Effector CD4-positive, alpha-beta T cell (primary cell): ENCODE data around the gene MGAT1.
"Not testable (repeated sequence)": the region's sequence is repeated elsewhere in the genome, so short reads cannot be mapped to it uniquely, and the experiment has no call there.

Source experiments
- DNase-seq: peaks from one replicate; pipeline ENCODE4 v3.0.0-alpha.2; 2020

The MGAT1 gene

DNA sequence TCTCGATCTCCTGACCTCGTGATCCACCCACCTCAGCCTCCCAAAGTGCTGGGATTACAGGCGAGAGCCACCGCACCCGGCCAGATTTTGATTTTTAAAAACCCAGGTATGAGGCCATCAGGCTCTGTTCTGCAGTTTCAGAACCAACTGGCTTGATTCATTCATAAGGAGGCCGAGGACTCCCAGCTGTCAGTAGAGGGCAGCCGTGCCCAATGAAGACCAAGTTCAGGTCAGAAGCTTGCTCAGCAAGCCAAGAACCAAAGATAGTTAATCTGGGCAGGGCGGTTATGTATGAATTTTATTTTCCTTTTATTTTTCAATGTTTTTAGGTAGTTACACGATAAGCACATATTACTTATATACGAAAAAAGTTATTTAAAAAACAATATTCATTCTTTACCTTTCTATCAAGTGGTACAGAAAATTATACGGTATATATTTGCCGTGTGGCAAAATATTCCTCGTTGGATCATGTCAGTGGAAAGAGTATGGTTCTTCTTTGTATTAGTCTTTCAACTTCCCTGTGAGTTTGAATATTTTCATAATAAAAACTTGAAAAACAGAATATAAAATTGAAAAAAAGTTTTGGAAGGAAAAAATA is 18.0 kb downstream of the MGAT1 start:
- peak; percentile 64 for DNase-seq

- DNase-seq, result no peak
Observed at GRCh38 chr5:180783340-180784052, 19.1 kb downstream of the MGAT1 start.

DNA sequence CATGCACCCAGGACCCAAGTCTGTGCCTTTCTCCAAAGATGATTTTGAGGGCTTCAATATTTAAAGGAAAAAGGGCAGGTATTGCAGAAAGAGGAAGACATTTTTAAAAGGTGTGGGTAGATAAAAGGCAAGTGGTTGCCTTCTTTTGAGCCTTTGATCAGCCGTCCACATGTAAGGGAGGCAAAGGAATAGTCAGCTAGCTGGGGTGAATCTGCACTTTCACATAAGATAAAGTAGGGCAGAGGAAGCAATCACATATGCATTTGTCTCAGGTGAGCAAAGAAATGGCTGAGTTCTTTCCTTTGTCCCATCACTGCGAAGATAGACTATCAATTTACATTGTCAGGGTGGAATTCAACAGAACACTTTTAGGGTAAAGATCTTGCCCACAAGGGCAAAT is 19.9 kb downstream of the MGAT1 start:
- no peak for DNase-seq

DNA sequence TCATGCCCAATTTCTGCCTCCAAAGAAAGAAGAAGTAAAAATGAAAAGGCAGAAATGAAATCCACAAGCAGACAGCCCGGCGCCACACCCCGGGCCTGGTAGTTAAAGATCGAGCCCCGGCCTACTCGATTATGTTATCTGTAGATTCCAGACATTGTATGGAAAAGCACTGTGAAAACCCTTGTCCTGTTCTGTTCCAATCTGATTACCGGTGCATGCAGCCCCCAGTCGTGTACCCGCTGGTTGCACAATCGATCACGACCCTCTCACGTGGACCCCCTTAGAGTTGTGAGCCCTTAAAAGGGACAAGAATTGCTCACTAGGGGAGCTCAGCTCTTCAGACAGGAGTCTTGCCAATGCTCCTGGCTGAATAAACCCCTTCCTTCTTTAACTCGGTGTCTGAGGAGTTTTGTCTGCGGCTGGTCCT is 20.7 kb downstream of the MGAT1 start:
- DNase-seq, result not testable (repeated sequence)

DNA sequence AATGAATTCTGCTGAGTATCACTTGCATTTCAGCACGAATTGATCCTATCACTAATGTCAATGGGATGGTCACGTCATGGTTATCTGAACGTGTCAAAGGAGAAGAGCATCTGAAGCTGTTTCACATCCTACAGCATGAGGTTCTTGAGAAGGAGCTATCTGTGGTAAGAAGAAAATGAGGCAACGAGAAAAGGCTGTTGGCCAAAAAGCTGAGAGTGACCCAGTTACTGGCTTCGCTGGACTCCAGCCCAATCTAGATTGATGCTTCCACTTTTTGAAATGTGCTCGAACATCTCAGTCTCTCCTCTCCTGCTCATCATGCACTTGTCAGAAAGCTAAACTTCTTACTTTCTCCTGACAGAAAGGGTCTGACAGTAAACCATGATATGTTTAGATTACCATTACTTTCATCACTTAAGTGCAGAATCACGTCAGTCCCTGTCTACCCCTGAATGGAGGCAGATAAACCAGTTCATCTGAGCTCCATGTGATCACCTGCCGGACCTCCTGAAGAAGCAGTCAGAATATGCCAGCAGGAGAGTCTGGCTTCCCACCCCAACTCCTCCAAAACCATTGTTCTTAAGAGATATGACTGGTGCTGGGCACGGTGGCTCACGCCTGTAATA is 22.5 kb downstream of the MGAT1 start:
- DNase-seq, result no peak

DNA sequence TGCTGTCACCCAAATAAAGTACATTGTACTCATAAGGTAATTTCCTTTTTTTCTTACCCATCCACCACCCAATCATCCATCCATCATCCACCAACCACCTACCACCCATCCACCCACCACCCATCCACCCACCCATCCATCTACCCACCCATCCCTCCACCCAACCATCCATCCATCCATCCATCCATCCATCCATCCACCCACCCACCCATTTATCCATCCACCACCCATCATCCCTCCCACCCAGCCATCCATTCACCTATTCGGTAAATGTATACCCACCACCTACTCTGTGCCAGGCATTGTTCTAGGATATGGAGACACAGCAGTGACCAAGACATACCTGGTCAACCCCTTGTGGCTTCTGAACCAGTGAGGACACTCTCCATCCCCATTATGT is 25.1 kb downstream of the MGAT1 start:
- DNase-seq, result no peak

DNA sequence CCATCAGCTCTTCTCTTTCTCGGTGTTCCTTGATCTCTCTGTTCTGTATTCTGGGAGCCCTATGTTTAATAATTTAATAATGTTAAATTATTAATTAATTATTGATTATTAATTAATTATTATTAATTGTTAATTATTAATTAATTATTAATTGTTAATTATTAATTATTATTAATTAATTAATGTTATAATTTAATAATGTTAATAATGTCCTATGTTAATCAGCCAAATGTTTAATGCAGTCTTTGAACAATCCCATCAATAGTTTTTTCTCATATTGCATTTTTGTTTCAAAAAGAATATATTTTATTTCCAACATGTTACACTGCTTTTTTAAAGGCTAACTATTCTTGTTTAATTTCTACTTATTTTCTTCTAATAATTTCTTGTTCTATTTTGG is 26.2 kb downstream of the MGAT1 start:
- no peak for DNase-seq

DNA sequence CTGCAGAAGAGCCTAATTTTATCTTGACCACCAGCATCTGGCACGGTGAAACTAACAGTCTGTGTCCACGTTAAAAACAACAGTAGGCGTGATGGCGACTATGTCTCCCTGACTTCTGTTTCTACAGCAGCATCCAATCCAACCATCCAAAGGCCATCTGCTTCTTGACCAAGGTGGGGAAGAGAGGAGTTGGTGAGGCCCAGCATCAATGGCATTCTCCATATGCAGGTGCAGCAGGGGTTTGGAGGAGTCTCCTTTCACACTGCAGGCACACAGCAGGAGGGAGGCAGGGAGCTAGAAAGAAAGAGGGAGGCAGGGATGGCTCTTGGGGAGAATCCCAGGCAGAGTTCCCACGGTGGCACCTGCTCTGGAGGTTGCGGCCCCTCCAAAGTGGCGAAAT is 27.0 kb downstream of the MGAT1 start:
- DNase-seq, result no peak

- no peak for DNase-seq
Observed at GRCh38 chr5:180771839-180772238, 30.8 kb downstream of the MGAT1 start.

GRCh38 chr5:180769821-180770220 is 32.8 kb downstream of the MGAT1 start:
- DNase-seq, result no peak

- DNase-seq, result no peak
Observed at GRCh38 chr5:180755601-180756000, 47.0 kb downstream of the MGAT1 start.

DNA sequence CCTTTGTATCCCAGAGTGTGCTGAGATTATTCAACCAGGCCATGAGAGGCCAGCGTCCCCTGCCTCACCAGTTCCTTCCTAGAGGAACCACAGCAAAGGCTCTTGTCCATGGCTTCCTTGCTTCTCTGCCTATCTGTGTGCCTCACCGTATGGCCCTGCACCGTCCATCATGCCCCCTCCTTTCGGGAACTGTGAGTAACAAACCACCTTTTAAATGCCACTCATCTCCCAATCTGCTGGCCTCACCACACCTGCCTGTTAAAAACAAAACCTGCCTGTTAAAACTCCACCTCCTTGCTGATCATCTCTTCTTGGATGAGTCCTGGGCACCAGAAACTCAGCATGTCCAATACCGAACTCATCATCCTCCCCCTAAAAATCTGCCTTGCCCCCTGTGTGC is 58.4 kb downstream of the MGAT1 start:
- DNase-seq, result no peak

GRCh38 chr5:180742727-180743126 is 59.9 kb downstream of the MGAT1 start:
- no peak for DNase-seq

GRCh38 chr5:180740953-180741352 is 61.7 kb downstream of the MGAT1 start:
- DNase-seq, result not testable (repeated sequence)

DNA sequence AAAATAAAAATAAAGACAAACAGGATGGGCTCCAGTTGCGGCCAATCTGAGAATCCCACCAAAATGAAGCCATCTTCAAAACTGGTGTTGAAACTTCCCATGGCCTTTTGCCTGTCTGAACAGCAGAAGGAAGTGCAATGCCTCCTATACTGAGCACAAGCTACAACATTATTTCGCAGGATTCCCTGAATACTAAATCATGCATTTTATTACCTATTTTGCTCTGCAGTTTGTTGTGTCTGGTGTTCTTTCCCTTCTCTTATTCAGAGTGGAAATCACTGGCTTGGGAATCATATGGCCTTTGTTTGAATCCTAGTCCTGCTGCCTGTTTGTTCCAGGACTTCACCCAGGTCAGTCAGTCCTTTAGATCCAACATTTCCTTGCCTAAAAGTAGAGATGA is 62.6 kb downstream of the MGAT1 start, which contains the start of gene OR2Y1:
Gene OR2Y1 (minus strand): TSS at position 101 of the 400 bp plus-strand sequence. CDS start 0 bp downstream, at position 101.
- no peak for DNase-seq

DNA sequence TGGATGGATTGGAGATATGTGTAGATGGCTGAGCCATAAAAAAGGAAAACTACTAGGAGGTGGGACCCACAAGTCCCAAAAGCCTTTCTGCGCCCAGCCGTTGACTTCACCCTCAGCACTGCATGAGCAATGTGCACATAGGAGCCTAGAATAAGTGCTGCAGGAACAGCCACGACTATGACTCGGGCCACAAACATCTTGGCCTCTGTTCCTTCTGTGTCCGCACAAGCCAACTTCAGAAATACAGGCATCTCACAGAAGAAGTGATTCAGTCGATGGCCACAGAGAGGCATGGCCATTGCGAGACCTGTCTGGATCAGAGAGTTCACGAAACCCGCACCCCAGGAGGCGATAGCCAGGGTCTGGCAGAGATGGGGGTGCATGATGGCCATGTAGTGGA is 63.3 kb downstream of the MGAT1 start:
- DNase-seq, result no peak

- DNase-seq, result no peak
Observed at GRCh38 chr5:180736536-180736935, 66.1 kb downstream of the MGAT1 start.
